Stimulated activated CD8-positive, alpha-beta memory T cell treated with anti-CD3 and anti-CD28 coated beads, Interleukin-15, amount 100 ng/mL, for 1 hour (primary cell): ENCODE data around the gene RNF141.

Experiments used
- DNase-seq: peaks from one replicate; pipeline ENCODE4 v3.0.0-alpha.2; 2020; ENCODE audit warnings: low read depth

The RNF141 gene

DNA sequence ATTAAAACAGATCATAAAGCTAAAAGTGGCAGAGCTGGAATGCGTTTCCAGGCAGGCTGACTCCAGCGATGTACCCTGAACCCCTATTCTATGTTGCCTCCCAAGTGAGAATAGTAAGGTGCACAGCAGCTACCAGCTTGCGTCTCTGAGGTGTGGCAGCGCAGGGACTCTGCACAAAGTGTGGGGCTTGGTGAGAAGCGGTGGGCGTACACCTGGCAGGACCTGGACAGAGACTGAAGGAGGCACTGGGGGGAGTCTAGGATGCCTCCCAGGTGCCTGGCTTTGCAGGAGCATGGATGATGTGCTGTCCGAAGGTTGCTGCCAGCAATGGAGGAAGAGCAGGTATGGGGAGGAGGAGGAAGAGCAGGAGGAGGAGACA, 43.0 kb downstream of the RNF141 start:
- no peak for DNase-seq

DNA sequence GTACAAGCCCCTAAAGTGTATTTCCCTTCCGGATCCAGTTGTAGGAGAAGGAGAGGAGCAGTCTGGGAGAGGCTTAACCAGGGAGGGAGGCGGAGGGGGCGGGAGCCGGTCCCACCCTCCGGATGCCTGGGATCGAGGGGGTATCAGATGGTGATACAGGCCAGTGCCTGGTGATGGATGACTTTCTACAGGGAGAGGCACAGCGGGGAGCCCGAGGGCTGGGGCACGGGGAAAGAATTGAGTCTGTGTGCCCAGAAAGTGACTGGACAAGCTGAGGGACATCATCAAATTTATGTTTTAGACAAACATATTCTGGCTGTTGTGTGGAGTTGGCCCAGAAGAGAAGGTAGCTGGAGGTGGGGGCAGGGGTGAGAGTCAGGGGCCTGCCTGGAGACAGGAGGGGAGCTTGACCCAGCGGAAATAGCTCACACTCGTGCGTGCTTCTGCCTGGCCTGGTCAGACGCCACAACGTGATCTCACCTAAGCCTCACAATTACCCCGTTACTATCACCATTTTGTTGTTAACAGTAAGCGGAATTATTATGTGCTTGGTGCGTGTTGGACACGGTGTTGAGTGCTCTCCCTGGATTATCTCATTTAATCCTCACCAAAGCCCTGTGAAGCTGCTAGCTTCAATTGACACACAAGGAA, 43.5 kb downstream of the RNF141 start:
- DNase-seq: no peak

DNA sequence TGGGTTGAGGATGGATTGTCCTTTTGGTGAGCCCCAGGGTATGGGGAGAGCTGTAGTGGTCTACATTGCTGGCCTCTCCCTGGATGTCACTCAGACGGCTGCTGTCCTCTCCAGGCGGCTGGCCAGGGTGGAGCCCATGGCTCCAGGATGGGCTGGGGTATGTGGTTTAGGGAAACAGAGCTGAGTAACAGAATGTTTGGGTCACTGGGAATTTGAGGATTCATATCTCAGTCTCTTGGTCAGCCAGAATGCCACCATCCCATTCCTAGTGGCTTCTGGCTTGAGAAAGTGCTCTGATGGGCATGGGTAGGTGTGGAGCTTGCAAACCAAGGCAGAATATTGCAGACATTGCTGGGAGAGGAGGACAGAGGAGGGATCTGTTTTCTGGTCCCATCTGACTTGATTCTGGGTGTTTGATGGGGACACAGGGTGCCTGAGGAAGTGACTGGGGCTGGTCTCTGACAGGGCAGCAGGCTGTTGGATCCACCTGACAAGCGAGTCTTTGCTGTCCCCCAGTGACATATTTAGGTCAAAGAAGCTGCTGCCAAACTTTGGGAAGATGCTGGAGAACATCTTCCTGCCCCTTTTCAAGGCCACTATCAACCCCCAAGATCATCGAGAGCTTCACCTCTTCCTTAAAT, 44.6 kb downstream of the RNF141 start:
- no peak for DNase-seq

DNA sequence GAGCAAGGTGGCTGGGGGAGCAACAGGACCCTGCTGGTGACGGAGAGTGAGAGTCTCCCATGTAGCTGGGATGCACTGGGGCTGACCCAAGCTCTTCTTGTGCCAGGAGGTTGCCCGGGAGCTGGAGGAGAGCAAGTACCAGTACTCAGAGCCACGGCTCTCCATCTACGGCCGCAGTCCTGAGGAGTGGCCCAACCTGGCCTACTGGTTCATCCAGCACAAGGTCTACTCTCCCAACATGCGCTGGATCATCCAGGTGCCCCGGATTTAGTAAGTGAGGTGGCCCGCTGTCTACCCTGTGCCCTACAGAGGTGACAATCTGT, 45.6 kb downstream of the RNF141 start:
- DNase-seq: no peak

DNA sequence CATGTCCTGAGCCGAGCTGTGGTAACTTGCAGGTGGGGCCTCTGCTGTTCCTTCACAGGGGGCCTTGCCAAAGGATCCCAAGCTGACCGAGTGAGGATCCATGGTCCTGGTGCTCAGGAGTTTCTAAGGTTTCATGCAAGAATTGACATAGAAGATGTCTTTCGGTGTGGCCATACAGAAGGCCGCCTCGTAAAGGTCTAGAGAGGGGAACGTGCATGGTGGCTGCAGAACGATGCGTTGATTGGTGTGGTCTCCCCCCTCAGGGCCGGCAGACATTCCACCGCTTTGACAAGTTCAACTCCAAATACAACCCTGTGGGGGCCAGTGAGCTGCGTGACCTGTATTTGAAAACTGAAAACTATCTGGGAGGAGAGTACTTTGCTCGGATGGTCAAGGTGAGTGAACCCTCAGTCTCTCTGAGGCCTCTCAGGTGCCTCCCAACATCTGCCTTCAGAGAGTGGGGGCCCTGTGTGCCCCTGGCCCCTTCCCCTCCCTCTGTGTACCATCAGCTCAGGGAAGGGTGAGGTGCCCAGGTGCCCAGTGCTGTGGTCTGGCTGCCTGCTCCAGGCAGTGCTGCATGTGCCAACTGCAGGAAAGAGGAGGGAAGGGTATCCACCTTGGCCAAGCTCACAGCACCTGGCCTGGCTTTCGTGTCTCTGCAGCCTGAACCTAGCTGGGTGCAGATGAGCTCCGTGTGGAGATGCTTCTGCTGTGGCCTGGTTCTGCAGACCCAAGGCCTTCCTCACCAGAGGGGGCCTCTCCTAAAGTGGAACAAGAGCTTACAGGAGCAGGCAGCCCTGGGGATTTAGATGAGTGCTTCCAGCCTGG, 46.1 kb downstream of the RNF141 start:
- DNase-seq: no peak

DNA sequence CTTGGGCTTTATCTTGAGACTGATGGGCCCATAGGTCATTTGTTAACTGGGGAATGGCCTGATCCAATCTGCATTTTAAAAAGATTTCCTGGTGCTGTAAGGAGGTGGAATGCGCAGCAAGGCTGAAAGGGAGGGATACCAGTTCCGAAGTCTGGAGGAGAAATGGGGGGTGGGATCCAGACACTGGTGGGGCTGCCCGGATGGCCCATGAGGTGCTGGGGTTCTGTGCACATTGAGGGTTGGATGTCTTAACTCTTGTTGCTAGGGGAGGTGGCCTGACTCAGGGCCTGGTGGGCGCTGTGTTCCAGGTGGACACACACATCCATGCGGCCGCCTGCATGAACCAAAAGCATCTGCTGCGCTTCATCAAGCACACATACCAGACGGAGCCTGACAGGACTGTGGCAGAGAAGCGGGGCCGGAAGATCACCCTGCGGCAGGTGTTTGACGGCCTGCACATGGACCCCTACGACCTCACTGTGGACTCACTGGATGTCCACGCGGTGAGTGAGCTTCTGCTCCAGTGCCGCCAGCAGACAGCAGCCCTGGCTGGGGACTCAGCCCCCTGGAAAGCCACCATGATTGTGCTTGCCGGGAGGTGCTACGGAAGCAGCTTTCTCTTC, 47.8 kb downstream of the RNF141 start:
- no peak for DNase-seq

DNA sequence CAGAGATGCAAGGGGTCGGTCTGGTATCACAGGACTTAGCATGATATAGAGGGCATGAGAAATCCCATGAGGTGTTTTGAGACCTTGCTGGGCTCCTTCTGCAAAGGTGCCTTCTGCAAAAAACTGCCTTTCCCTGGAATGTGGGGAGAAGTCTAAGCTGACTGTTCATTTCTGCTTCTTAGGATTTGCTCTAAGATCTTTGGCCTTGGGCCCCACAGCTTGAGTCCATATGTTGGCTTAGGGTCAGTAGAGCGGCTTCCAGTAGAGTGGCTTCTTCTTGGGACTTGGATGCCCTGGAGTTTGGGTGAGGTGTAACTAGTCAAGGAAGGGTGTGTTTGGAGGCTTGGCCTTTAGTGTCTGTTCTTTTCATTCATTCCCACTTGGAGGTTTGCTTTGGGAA, 48.9 kb downstream of the RNF141 start:
- no peak for DNase-seq

DNA sequence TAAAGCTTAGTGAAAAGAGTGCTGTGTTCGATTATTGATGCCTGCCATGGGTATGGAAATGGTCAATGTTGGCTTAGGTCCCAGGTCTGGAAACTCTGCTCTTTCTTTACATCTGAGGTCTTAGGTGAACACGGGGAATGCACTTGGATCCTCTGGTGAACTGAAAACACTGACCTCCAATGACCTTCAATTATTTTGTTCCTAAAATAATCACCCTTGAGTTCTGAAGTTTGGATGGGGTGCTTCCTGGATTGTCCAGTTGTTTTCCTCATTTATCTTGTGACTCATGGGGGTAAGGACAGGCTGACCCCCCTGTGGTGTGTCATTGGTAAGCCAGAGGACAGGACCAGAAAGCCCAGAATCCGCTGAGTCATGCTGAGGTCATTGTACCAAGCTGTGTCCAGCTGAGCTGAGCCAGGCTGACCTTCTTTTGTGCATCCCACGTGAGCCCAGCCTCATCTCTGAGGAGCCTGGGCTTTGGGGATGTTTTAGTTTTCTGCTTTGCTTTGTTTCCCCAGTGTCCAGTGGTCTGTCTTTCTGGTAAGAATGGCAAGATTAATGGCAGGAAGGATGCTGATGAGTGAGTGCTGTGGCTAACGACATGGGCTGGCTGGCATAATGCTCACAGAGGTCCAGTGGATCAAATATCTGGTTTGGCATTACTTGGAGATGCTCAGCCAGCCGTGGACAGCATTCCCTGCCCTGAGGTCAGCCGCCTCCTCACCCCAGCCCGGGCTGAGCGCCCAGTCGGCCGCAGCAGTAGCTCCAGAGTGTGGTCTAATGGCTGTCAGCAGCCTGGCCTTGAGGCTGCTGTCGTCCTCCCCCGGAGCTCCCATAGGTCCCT, 50.4 kb downstream of the RNF141 start:
- DNase-seq: no peak

DNA sequence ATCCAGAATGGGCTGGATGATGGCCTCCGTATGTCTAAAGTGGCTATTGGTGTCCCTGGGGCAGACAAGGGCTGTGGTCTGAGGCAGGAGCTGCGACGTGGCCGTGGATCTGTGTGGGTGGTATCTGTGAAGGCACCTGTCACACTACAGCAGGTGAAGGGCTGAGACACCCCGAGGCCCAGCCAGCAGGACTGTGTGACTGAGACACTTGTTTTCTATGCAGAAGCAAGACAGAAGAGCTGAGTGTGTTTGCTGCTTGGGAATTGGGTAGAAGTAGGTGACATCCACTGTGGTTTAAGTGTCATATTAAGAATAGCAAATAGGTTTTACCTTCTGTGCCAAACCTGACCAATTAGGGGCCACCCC, 51.0 kb downstream of the RNF141 start:
- DNase-seq: no peak

DNA sequence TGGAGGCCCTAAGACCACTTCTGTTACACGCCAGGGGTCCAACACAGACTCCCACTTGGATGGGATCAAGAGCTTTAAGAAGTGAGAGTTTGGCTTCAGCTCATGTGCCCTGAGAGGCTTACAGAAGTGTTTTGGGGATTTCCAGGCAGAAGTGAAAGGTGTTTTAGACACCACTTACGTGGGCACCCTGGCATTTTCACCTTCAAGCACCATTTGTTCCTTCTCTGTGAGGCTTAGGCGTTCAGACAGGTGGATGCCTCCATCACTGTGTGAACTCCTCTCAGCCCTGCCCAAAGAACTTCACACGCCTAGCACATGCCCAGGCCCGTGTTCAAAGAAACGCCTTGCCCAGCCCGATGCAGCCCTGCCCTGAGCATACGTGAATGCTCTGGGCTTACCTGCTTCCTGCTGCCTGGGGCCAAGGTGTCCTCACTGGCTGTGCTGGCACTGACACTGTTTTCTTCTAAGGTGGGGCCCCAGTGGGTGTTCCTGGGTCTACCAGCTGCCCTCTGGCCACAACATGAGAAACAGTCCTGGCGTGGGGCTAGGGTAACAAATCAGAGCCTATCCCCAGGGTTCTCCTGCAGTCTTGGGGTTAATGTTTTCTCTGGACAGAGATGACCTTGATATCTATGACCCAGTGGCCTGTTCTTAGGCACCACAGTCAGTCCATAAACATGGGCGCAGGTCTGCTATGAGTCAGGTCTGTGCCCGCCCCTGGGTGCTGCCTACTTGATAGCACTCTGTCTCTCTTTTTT, 51.9 kb downstream of the RNF141 start:
- no peak for DNase-seq

DNA sequence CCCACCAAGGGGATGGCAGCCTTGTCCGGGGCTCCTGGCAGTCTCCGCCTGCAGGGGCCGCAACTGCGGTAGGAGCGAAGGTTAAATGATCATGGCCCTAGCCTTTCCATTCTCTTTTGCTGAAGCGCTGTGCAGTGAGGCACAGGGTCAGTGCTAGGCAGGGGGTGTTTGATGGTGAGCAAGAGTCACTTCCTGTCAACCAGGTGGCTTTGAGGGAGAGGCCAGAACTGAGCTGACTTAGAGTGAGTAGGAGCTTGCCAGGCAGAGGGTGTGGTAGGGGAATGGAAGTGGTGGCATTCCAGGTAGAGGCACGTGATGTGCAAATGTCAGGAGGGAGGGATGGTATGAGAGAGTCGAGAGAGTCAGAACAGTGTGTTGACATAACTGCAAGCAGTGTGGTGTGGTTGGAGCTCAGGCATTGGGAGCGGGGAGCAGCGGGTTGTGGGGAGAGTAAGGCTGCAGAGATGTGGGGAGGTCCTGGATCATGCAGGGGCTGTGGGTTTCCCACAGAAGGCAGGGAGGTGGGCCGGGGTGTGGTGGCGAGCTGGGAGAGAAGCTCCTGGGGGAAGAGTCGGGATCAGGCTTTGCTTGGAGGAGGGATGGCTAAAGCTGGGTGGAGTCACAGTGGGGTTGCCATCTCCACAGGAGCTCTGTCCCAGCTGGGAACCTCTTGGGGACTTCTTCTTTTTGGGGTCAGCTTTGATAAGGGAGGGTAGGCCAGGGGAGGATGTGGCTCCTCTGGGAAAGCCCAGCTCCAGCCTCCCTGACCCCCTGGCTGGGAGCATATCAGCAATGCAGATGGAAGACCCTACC, 52.7 kb downstream of the RNF141 start:
- DNase-seq: no peak

DNA sequence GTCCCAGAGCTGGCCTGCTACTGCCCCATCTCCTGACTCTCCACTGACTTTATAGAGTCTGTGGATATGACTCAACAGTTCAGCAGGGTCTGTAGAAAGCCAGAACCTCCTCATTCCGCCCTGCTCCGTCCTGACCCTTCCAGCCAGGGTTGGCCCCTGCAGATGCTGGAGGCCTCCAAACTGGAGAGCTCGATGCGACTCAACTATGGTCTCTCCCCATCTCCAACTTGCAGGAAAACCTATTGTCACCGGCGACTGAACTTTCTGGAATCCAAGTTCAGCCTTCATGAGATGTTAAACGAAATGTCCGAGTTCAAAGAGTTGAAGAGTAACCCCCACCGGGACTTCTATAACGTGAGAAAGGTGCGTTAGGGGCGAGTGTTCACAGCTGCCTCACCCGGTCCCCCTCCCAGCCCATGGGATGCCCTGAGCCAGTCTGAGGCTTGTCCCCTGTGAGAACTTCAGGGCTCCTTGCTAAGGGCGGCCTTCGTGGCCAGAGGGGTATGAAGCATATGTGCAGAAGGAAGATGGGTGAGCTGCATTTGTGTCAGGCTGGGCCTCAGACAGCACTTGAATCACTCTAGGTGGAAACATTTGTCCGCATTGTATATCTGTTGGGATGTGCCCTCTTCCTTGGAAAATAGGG, 53.9 kb downstream of the RNF141 start:
- no peak for DNase-seq

DNA sequence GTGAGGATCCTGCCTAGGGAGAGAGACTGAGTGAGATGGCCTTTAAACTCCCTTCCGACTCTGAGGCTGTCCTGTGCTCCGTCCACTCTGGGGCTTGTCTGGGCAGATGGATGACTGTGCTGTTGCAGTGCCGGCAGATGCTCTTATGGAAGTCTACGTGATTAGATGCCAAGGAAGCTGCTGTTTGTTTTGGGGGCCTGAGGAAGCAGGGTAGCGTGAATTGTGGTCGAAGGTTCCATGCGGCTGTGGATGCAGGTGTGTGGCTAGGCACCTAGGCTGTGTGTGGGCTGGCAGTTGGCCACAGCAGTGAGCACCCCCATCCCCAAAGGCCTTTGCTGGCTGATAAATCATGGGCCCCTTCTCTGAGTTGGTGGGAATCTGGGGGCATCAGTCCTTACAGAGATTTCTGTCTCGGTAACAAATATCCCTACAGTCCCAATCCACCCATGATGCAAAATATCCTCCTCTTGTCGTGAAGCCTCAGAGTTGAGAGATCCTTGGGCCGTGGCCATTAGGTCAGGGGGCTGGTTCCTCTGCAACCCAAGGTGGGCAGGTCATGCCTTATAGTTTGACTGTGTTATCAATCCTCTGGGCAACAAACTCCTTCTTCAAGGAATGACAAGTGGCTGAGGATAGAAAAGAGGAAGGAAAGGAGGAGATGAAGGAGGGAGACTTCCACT, 54.7 kb downstream of the RNF141 start:
- DNase-seq: no peak

DNA sequence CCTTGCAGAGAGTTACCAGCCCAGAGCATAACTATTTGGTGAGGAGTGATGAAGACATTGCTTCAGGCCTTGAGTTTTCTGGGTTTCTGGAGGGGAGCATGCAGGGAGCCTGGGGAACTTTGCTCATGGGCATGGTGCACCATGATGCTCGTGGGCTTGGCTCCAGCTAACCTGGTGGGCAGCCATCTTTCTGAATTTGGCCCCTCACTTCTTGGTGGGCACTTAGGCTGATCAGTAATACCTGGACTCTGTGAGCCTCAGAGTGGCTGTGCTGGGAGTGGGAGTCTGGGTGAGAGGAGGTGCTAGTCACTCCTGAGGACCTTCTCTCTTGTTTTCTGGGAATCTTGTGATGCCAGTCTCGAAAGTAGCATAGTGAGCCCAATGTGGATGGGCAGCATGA, 55.3 kb downstream of the RNF141 start:
- no peak for DNase-seq

DNA sequence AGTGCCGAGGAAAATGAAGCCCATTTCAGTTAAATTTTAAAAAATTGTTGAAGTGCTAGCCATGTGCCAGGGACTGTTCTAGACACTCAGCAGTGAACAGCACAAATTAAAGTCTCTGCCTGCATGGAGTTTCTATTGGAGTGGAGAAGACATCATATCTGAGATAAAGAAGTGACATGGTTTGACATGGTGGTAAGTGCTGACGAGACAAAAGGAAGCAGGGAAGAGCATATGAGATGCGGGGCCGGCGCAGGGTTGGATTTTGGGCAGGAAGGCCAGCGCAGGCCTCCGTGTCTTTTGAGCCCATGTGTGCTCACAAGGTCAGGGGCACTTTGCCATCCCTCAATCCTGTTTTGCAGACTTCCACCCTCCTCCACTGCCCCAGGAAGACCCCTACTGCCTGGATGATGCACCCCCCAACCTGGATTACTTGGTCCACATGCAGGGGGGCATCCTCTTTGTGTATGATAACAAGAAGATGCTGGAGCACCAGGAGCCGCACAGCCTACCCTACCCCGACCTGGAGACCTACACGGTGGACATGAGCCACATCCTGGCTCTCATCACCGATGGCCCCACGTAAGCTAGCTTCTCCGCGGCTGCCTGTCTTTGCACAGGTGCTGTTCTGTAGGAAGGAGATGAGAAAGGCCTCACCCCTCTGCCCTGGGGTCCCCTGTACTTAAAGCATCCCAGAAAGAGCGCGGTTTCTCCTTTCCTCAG, 56.4 kb downstream of the RNF141 start:
- DNase-seq: no peak

DNA sequence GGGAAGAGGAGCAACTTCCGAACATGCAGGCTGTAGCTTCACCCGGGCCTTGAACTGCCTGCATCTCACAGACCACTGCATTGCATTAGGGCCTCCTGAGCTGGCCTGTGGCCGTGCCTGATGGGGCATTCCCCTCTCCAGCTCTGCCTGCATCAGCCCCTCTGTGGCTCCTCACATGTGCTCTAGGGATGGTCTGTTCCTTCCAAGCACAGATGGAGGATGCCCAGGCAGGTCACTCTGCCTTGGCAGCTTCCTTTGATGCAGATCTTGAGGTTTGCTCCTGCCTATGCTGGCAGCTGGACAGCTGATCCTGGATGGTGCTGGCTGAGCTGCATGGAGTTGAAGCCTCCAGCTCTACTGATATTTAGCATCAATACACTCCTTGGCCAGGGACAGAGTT, 57.4 kb downstream of the RNF141 start:
- no peak for DNase-seq

DNA sequence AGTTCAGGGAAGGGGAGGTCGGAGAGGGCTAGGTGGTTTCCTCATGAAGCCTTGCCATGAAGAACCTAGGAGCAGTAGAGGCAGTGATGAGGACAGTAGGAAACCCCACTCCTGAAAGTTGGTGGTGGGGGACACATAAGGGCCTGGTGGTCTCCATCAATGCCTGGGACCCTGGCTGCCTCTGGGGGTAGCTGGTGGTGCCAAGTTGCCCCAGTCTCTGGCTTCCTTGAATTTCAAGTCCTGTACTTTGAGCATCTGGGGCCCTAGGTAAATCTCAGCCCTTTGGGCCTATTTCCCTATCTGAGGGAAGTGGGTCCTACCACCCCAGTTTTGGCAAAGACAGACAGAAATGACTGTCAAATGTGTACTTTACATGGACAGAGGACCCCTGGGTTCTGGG, 57.8 kb downstream of the RNF141 start:
- DNase-seq: no peak

DNA sequence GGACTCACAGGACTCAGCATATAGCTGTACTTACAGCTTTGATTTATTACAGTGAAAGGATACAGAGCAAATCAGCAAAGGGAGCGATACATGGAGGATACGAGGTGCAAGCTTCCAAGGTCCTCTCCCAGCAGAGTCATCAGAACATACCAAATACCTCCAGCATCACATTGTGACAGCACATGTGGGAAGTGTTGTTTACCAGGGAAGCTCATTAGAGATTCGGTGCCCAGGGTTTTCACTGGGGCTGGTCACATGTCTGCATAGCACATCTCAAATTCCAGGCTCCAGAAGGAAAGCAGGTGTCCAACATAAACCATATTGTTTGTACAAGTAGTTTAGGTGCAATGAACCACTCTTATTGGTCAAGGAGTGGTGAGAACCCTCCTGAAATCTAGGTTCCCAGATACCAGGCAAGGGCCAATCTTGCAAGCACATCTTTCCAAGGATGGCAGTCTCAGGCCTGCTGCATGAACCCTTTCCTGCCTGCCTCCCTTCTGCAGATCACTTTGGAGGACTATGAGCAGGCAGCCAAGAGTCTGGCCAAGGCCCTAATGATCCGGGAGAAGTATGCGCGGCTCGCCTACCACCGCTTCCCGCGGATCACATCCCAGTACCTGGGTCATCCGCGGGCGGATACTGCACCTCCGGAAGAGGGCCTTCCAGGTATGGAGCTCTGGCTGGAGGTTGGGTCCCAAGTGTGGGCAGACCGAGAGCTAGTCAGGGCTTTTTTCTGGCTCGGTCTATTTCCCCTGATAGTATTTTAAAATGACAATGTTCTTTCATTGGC, 59.2 kb downstream of the RNF141 start:
- no peak for DNase-seq
